ENCODE measurements around the gene CDKL4.
"Not testable (repeated sequence)": the region's sequence is repeated elsewhere in the genome, so short reads cannot be mapped to it uniquely, and the experiment has no call there.

Gene CDKL4

GRCh38 chr2:39228413-39229209, 15.2 kb downstream of the CDKL4 start:
- DNase-seq: no peak

- DNase-seq: peak; percentile 93
These were observed 15.9 kb downstream of the CDKL4 start for GRCh38 chr2:39227628-39228412.

- no peak for DNase-seq
These were observed 18.2 kb downstream of the CDKL4 start for GRCh38 chr2:39225567-39225966.

- DNase-seq: no peak
These were observed 19.9 kb downstream of the CDKL4 start for GRCh38 chr2:39223909-39224308.

GRCh38 chr2:39221459-39221858, 22.3 kb downstream of the CDKL4 start:
- no peak for DNase-seq

- DNase-seq: no peak
These were observed 23.6 kb downstream of the CDKL4 start for GRCh38 chr2:39220136-39220535.

GRCh38 chr2:39218391-39218790, 25.4 kb downstream of the CDKL4 start:
- no peak for DNase-seq

- no peak for DNase-seq
These were observed 26.6 kb downstream of the CDKL4 start for GRCh38 chr2:39217192-39217550.

GRCh38 chr2:39216346-39217191, 27.2 kb downstream of the CDKL4 start:
- DNase-seq: peak; percentile 86

- no peak for DNase-seq
These were observed 28.2 kb downstream of the CDKL4 start for GRCh38 chr2:39215545-39215944.

- DNase-seq: no peak
These were observed 30.8 kb downstream of the CDKL4 start for GRCh38 chr2:39213015-39213414.

GRCh38 chr2:39210846-39211245, 32.9 kb downstream of the CDKL4 start:
- no peak for DNase-seq

GRCh38 chr2:39203382-39203781, 40.4 kb downstream of the CDKL4 start:
- no peak for DNase-seq

GRCh38 chr2:39202639-39203369, 41.0 kb downstream of the CDKL4 start:
- no peak for DNase-seq

- DNase-seq: not testable (repeated sequence)
These were observed 46.8 kb downstream of the CDKL4 start for GRCh38 chr2:39197003-39197402.

- no peak for DNase-seq
These were observed 49.1 kb downstream of the CDKL4 start for GRCh38 chr2:39194686-39195085.

- no peak for DNase-seq
These were observed 54.7 kb downstream of the CDKL4 start for GRCh38 chr2:39188960-39189494.

GRCh38 chr2:39183673-39184072, 60.1 kb downstream of the CDKL4 start:
- DNase-seq: no peak

- no peak for DNase-seq
These were observed 62.5 kb downstream of the CDKL4 start for GRCh38 chr2:39181297-39181696.

GRCh38 chr2:39179974-39180960, 63.5 kb downstream of the CDKL4 start:
- no peak for DNase-seq

- DNase-seq: no peak
These were observed 65.0 kb downstream of the CDKL4 start for GRCh38 chr2:39178756-39179155.
